Fibroblast of lung (primary cell): Measurements from ENCODE around the gene KDM2B.

Experiments used
- CTCF ChIP-seq, 2 donors: IDR thresholded peaks in 1 of 2; conservative IDR thresholded peaks in 1 of 2; 1 replicate in 1 of 2; 2 replicates in 1 of 2; pipeline ENCODE4 v1.5.1; 2011 to 2012; ENCODE audit warnings: low read length in 2 of 2, control low read depth in 1 of 2, inconsistent platforms in 1 of 2, low read depth in 1 of 2, mild to moderate bottlenecking in 1 of 2
- EZH2 ChIP-seq: IDR thresholded peaks from 2 replicates; pipeline ENCODE4 v1.5.1; 2012; ENCODE audit warnings: low read length, control low read depth, mild to moderate bottlenecking; ENCODE audit errors: missing control alignments

- TF ChIP-seq CTCF (conservative IDR thresholded peaks at IDR 0.05 in 1 of 2, IDR thresholded peaks at IDR 0.05 in 1 of 2; ENCODE audit: low read depth in 1 of 2, low read length in 2 of 2) (no peak), EZH2 (no peak)
Measured at GRCh38 chr12:121560392-121561008, 20.3 kb downstream of the KDM2B start.
